AG04450 (cell line): Measurements from ENCODE around the gene RNF208. TPM values are rescaled to one million over a fixed set of nuclear protein-coding genes. Genes with fewer than 3 reads are reported as not detected.

Experiments
- CTCF ChIA-PET: fragments of 300-600, 350-600 bp; formaldehyde crosslinking; extraction: SDS; loops from one replicate; lab custom pipeline; 2022; ENCODE audit warnings: antibody characterized with exemption, inconsistent platforms; lab: Charles Lee
- POLR2A ChIA-PET: fragments of 350-600 bp; formaldehyde crosslinking; extraction: SDS; loops from one replicate; lab custom pipeline; 2021; ENCODE audit warnings: antibody characterized with exemption, inconsistent platforms; lab: Yijun Ruan, JAX
- DNase-seq: peaks from one replicate; pipeline ENCODE4 v3.0.0-alpha.2; 2011; ENCODE audit warnings: low read depth, low spot score
- H3K27ac ChIP-seq: one replicate; pipeline ENCODE4 v1.5.1; 2012; ENCODE audit warnings: low read depth, low read length, control low read depth
- H3K27me3 ChIP-seq: one replicate; pipeline ENCODE4 v1.6.0; 2012; ENCODE audit warnings: low read length; ENCODE audit not compliant: control insufficient read depth, insufficient read depth
- H3K4me3 ChIP-seq: 2 replicates; pipeline ENCODE4 v1.5.1; 2011; ENCODE audit warnings: mild to moderate bottlenecking, low read depth, low read length, control low read depth
- H3K9me3 ChIP-seq: 2 replicates; pipeline ENCODE4 v1.5.1; 2012; ENCODE audit warnings: low read length; ENCODE audit not compliant: control insufficient read depth, insufficient read depth
- polyA minus RNA-seq: library from RNA; depleted of rRNA, polyadenylated mRNA; stranded (reverse); fragments of >200 nt; gene quantifications from 2 replicates; pipeline ENCODE4 v1.2.3, GENCODE V29; 2011; rRNA and poly(A)+ RNA removed
- polyA plus RNA-seq: library from polyadenylated mRNA; depleted of rRNA; stranded (reverse); fragments of >200 nt; gene quantifications from 2 replicates; pipeline ENCODE4 v1.2.3, GENCODE V29; 2011; rRNA removed
- TF ChIP-seq, protein P1 (sequence below): IDR thresholded peaks from 2 replicates; pipeline ENCODE4 v1.5.1; 2011; ENCODE audit warnings: low read depth, low read length, control low read depth, inconsistent platforms

The RNF208 gene, protein sequence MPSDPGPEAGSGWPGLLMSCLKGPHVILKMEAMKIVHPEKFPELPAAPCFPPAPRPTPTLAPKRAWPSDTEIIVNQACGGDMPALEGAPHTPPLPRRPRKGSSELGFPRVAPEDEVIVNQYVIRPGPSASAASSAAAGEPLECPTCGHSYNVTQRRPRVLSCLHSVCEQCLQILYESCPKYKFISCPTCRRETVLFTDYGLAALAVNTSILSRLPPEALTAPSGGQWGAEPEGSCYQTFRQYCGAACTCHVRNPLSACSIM
- 0.17 and 0.45 TPM in 2 replicates for polyA plus RNA-seq
- 0.56 TPM in 1 of 2 replicates, not detected in the other for polyA minus RNA-seq

DNA sequence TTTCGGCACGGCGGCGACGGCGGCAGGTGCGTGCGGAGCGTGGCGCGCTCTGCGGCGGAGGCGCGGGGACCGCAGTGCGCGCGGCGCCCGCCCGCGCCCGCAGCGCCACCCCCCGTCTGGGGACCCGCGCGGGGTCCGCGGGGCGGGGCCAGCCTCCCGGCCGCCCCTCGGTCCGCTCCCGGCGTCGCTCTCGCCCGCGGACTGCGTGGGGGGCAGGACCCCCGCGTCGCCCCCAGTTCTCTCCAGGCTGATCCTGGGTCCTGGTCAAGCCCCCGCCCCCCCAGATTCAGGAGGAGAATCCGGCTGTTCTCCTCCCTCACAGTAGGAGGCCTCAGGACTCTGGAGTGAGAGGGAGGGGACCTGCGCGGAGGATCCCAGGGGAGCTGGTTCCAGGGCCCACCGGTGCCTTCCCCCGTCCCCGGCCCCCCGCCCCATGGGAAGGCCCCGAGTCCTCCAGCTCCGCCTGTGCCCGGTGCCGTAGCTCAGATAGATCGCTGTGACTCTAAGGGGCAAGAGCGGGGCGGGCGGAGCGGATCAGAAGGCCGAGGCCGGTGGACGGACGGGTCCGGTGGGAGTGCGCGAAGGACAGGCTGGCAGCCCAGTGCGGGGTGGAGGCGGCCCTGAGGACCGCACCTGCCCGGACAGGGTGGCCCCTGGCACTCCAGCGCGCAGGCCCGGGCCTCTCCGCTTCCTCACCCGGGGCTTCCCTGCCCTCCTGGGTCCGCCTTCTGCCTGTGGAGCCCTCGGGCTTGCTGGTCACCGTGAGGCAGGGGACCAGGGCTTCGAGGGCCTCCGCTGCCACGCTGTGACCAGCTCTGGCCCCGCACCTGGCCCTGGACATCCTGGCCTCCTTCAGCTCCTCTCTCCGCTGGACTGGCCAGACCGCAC, at the start of gene RNF208:
Gene RNF208, minus strand, starts transcription at position 51 of the 888 bp plus-strand sequence. CDS start 1,028 bp downstream, outside the sequence.
- H3K27me3 ChIP-seq: no peaks in the 10 kb centered on the region
- peak within 1 kb of the TSS; percentile 52 for H3K27ac ChIP-seq
- ChIA-PET CTCF (interaction anchor here (0.6 to 3.7 kb wide), 3 partner anchors 14 to 193 kb away, joined by 3 to 29 read pairs (median 6); no protein-coding TSS in a partner anchor), POLR2A (interaction anchor here (0.7 to 2.4 kb wide), 9 partner anchors 14 to 99 kb away, joined by 3 to 28 read pairs (median 7); partner anchors contain the start of genes ANAPC2, NDOR1, SSNA1 and TMEM203)
- no peak for DNase-seq
- H3K9me3 ChIP-seq: no peaks in the 10 kb centered on the region; the same call in 1 of the 2 replicates
- TF ChIP-seq, protein P1, sequence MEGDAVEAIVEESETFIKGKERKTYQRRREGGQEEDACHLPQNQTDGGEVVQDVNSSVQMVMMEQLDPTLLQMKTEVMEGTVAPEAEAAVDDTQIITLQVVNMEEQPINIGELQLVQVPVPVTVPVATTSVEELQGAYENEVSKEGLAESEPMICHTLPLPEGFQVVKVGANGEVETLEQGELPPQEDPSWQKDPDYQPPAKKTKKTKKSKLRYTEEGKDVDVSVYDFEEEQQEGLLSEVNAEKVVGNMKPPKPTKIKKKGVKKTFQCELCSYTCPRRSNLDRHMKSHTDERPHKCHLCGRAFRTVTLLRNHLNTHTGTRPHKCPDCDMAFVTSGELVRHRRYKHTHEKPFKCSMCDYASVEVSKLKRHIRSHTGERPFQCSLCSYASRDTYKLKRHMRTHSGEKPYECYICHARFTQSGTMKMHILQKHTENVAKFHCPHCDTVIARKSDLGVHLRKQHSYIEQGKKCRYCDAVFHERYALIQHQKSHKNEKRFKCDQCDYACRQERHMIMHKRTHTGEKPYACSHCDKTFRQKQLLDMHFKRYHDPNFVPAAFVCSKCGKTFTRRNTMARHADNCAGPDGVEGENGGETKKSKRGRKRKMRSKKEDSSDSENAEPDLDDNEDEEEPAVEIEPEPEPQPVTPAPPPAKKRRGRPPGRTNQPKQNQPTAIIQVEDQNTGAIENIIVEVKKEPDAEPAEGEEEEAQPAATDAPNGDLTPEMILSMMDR: no peak
- peak within 1 kb of the TSS; percentile 48 for H3K4me3 ChIP-seq

DNA sequence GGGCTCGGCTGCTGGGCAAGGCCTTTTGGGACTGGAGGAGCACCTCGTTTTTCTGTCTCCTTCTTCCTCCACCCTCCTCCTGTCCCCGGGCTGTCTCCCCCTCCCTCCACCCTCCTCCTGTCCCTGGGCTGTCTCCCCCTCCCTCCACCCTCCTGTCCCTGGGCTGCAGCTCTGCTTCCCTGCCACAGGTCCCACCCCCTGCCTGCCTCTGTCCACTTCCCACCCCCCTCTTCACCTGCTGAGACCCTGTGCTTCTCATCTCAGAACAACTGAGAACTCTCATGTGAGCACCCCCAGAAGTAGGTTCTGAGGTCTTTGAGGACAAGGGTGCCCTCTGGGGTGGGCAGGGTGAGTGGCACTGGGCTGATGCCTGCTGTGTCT, 49.6 kb upstream of the RNF208 start:
- Histone ChIP-seq H3K9me3 (no peaks in the 10 kb centered on the region; the same call in 1 of the 2 replicates), H3K27me3 (no peaks in the 10 kb centered on the region), H3K27ac (no peak overlapping the region), H3K4me3 (no peak overlapping the region)
- TF ChIP-seq, protein P1: no peak
- ChIA-PET POLR2A (no interaction called here), CTCF (interaction anchor here (1.0 kb wide), 1 partner anchor 35 kb away, joined by 3 read pairs; no protein-coding TSS in a partner anchor)
- no peak for DNase-seq

DNA sequence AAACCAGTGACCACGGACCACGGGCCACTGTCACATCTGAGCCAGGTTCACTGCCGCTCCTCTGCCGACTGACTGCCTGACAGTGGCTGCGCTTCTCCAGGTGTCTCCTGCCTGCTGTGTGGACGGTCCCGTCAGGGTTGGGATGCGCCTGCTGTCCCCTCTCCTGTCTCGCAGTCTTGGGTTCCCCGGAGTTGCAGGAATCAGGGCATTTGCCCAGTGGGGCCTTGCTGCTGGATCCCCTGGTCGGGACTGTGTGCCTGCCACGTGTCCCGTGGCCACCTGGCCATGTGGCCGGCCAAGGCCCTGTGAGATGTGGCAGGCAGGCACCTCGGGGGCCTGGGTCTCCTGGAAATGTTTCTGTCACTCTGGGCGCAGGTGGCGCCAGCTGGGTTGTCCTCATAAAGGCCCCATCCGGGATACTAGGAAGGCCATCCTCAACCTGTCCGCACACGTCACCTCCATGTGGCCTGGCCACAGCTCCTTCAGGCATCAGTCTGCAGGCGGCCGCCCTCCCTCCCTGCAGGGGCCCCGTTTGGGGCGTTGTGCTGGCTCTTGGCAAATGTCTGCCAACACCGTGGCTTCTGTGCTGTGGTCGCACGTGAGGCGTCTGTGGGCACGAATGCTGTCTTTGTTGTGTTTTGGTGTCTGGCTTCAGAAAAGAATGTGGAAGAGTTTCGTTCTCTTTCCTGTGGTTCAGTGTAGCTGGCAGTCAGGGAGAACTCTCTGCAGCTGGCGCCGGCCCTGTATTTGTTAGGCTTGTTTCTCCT, 49.1 kb upstream of the RNF208 start:
- Histone ChIP-seq H3K27me3 (no peaks in the 10 kb centered on the region), H3K27ac (no peak overlapping the region), H3K4me3 (no peak overlapping the region), H3K9me3 (no peaks in the 10 kb centered on the region; the same call in 1 of the 2 replicates)
- ChIA-PET POLR2A (no interaction called here), CTCF (interaction anchor here (0.7 to 1.0 kb wide), 2 partner anchors 29 to 35 kb away, joined by 3 read pairs; no protein-coding TSS in a partner anchor)
- DNase-seq: no peak
- TF ChIP-seq, protein P1: no peak

DNA sequence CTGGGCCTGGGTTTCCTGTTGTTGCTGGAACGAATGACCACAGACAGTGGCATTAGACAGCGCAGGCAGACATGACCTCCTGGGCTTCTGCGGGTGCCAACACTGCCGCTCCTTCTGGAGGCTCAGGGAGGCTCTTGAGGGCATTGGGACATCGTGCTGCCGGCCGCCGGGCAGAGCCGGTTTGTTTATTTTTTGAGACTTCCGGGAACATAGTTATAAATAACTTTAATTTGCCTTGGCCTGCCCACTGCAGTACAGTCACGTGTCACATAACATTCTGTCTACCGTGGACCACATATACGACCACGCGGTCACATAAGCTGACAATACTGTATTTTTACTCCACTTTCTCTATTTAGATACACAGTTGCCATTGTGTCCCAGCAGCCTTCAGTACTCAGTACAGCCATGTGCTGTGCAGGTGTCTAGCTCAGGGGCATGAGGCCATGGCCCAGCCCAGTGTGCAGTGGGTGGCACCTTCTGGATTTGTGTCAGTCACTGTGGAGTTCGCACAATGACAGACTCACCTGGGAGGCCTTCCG, 47.3 kb upstream of the RNF208 start:
- POLR2A ChIA-PET: interaction anchor here (1.4 to 2.6 kb wide), 2 partner anchors 29 to 81 kb away, joined by 6 to 9 read pairs; partner anchors contain the start of genes ANAPC2, SSNA1 and TUBB4B
- no peak overlapping the region for H3K4me3 ChIP-seq
- CTCF ChIA-PET: interaction anchor here (0.8 to 1.0 kb wide), 2 partner anchors 10 to 33 kb away, joined by 3 to 4 read pairs; no protein-coding TSS in a partner anchor
- H3K9me3 ChIP-seq: no peaks in the 10 kb centered on the region; the same call in 1 of the 2 replicates
- DNase-seq: no peak
- peak overlapping the region; percentile 47 for H3K27ac ChIP-seq
- TF ChIP-seq, protein P1: no peak
- H3K27me3 ChIP-seq: no peaks in the 10 kb centered on the region
